Activated CD4-positive, alpha-beta T cell treated with anti-CD3 and anti-CD28 coated beads, Interleukin-2, amount 50 U/mL, for 16 hours (primary cell): ENCODE data around the gene RAD51B.

Experiments
- DNase-seq: peaks from one replicate; pipeline ENCODE4 v3.0.0-alpha.2; 2020

RAD51B gene

DNA sequence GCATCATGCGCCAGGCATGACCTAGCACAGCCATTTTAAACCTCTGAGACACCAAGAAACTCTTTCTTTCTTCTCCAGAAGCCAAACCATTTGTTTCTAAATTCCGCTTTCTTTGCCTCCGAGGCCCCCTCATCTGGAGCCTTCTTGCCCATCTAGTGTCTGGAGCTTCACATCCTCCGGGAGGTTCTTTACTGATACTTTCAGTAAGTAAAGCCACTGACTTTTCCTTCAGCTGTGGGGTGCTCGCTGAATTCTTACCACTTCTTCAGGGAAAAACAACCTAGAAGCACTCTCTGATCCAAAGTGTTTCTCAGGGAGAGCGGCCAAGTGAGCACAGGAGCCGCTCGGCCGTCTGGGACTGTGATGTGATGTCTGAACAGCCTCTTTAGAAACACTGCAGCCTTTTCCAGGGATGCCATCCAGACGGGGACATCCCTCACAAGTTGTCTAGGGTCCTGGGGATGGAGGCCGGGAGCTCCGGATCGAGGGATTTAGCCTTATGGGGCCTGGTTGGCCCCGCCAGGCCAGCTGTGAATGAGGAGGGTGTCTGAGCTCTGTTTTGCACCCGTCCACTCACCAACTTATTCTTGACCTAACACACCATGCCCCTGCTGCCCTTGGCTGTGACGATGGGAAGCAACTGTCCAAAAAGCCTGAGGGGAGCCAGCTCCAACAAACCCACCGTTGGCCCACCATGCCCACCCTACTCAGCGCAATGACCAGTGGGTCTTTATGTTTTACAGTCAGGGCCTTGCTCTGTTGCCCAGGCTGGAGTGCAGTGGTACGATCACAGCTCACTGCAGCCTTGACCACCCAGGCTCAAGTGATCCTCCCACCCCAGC, 812.7 kb downstream of the RAD51B start:
- no peak for DNase-seq

DNA sequence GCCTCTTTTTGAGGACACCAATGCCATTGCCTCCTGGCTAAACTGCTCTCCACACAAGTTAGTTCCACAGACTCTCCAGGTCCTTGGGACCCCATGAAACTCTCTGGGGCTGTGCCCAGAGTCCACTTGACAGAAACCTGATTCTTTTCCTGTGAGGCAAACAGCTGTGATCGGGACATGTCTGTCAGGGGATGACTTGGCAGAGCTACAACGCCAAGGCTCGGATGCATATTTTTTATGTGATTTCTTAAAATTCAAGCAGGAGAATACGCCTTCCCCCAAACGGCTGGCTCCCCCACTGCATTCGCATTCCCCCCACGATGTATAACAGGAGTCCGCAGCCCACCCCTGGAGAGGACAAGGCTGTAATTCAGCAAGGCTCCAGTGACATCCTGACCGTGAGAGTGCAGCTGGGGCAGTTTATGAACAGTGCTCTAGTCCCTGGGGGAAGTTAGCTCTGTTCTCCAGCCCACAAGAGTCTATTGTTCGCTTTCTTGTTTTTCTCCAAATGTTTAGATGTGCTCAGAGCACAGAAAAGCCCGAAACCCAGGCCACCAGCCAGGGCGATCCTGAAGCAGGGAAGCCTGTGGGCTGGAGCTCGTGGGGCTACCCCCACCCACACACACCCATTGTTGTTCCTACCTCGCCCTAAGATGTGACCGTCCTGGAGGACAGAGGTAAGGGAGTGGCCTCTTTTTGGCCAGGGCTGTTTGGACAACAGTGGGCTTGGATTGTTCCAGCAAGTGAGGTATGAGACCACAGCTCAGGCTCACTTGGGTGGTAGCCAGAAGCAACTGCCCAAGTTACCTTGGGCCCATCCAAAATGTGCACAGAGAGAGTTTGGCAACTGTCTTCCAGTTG, 813.8 kb downstream of the RAD51B start:
- DNase-seq: no peak

GRCh38 chr14:68634332-68634731, 814.8 kb downstream of the RAD51B start:
- no peak for DNase-seq

GRCh38 chr14:68634874-68635595, 815.5 kb downstream of the RAD51B start:
- DNase-seq: no peak

GRCh38 chr14:68636597-68636996, 817.0 kb downstream of the RAD51B start:
- DNase-seq: no peak

DNA sequence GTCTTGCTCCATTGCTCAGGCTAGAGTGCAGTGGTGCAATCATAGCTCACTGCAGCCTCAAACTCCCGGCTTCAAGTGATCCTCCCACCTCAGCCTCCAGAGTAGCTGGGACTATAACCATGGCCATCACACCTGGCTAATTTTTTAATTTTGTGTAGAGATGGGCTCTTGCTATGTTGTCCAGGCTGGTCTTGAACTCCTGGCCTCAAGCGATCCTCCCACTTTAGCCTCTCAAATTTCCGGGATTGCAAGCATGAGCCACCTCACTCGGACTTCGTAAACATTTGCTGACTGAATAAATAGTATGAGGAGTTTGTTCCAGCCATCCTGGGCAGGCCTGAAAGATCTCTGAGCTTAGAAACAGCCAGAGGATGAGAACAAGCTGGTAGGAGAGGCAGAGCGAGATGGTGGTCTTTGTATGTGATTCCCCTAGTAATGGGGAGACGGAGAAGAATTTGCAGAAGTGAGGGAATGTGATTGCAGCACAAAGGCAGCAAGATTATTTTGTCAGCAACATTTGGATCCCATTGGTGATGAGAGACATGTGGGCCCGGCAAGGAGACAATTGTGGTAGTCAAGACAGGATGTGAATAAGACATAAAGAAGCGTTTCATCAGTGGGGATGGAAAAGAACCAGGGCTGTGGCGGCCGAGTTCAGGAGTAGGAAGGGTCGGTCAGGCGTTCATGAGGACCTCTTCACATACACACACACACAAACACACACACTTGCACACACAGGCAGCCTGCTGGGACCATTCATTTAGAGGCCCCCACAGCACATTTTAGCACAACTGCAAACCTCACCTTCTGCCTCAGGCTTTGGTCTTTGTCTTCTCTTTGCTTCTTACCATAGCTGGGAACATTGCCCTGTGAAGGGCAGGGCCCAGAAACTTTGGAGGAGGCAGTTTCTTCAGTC, 817.8 kb downstream of the RAD51B start:
- DNase-seq: no peak

- DNase-seq: no peak
These were observed 818.8 kb downstream of the RAD51B start for GRCh38 chr14:68638141-68638999.

DNA sequence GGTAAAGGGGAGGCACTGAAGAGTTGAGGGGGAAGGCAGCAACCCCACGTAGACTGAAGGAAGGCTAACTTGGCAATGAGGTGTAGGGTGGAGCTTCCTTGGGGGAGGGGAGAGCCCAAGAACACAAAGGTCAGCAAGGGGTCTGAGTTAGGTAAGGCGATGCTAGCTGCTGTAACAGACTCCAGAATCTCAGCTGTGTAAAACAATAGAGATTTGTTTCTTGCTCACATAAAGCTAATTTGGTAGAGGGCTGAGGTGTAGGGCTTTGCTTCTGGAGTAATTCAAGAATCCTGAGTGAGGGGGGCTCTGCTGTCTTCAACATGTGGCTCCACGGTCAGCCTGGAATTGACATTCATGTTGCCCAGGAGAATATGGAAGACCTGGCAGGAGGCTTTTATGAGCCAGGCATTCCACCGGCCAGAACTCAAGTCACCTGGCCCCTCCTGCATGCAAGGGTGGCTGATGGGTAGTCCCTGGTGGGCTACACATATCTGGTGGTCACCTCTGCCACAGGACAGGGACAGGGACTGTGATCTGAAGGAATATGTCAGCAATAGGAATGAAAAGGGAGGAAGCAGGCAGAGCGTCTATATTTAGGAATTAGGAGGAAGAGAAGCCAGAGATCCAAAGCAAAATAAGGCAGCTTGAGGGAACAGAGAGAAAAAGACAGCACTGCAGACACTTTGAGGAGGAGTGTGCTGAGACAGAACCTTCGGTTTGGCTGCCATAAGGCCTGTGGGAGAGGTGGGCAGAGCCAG, 819.6 kb downstream of the RAD51B start:
- DNase-seq: no peak

GRCh38 chr14:68639758-68640574, 820.4 kb downstream of the RAD51B start:
- no peak for DNase-seq

- no peak for DNase-seq
These were observed 824.1 kb downstream of the RAD51B start for GRCh38 chr14:68643673-68644072.

DNA sequence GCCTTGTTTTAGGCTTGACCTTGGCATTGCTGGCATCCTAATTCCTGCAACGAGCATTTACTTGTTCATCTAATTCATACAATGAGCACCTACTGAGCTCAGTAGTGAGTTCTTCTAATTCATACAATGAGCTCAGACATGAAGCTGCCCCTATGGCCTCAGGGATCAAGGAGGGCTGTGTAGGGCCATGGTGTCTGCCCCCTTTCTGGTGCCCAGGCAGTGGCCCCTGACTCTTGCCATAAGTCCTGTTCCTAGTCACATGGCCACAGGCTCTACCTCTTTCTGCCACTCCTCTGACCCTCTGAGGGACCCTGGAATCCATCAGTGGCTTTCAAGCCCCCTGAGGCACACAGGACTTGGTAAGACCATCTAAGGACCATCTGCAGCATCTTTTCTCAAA, 824.5 kb downstream of the RAD51B start:
- no peak for DNase-seq

- no peak for DNase-seq
These were observed 825.8 kb downstream of the RAD51B start for GRCh38 chr14:68645371-68645770.

DNA sequence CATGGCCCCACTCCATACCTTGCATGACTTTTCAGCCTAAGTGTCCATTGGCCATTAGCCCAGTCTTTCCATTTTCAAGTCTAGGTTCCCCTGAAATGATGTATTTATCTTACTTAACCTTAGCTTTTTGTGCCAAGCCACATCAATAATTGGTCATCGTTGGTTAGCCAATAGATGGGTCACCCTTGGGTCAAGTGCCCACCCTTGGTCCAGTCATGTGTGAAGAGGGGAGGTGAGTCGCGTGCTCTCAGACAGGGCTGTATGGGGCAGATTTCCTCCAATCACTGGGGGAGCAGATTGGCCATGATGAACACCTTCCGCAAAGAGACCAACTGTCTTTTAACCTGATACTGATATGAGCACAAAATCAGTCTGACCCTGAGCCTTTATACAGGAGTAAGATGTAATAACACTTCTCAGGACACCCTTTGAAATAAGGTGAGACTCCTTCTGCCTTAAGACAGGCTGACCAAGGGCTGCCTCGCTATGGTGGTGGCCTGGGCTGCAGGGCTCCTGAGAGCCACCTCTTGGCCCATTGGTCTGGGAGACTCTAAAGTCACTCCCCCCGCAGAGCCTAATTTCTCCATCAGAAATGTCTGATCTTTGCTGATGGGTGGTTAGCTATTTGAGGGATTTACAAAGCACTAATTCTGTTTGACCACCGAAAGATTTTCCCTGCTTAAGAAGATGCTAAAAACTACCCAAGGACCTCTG, 830.1 kb downstream of the RAD51B start:
- no peak for DNase-seq

GRCh38 chr14:68650404-68650994, 830.9 kb downstream of the RAD51B start:
- no peak for DNase-seq

GRCh38 chr14:68651075-68651474, 831.5 kb downstream of the RAD51B start:
- no peak for DNase-seq

- no peak for DNase-seq
These were observed 832.3 kb downstream of the RAD51B start for GRCh38 chr14:68651652-68652432.

DNA sequence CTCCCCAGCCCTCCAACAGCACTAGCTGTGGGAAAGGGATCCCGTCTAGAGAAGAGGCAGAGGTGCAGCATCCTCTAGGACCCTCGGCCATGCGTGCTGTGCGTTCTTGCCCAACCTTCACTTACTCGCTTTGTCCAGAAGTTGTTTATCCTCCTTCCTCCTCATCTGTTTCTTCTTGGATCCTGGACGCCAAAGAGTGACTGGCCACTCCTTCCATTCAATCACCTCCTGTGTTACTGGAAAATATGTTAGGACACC, 832.8 kb downstream of the RAD51B start:
- DNase-seq: no peak

DNA sequence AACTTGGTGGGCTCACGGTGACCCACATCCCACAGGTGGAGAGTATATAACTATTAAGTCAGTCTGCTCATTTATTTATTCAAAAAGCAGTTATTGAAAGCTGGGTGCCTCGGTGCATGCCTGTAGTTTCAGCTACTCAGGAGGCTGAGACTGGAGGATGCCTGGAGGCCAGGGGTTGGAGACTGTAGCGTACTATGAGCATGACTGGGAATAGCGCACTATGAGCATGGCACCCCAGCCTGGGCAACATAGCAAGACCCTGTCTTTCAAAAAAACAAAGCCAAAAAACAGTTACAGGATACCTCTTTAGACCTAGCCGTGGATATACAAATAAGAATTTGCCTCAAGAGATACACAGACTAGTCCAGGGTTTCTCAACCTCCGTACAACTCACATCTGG, 833.5 kb downstream of the RAD51B start:
- no peak for DNase-seq
